Transverse colon (tissue), 4 donors: ENCODE results near the gene NCK2. TPM values are rescaled to one million over a fixed set of nuclear protein-coding genes. Genes with fewer than 3 reads are reported as not detected.

Source experiments
- DNase-seq: peaks from one replicate; pipeline ENCODE4 v3.0.0-alpha.2; 2019
- H3K27ac ChIP-seq, 4 donors: fragments of 200-600 bp; sonication (generic); 2 replicates each; pipeline ENCODE4 v1.5.1; 2016 to 2018; ENCODE audit warnings: inconsistent platforms in 4 of 4
- H3K27me3 ChIP-seq: fragments of 200-600 bp; sonication (generic); 2 replicates; pipeline ENCODE4 v1.5.1; 2017; ENCODE audit warnings: inconsistent platforms
- H3K36me3 ChIP-seq, 4 donors: fragments of 200-600 bp; sonication (generic); 2 replicates each; pipeline ENCODE4 v1.5.1; 2017 to 2019; ENCODE audit warnings: inconsistent platforms in 4 of 4
- H3K4me1 ChIP-seq, 4 donors: fragments of 200-600 bp; sonication (generic); 2 replicates each; pipeline ENCODE4 v1.5.1; 2017 to 2020; ENCODE audit warnings: inconsistent platforms in 4 of 4
- H3K4me3 ChIP-seq, 4 donors: fragments of 200-600 bp; sonication (generic); 1 replicate in 1 of 4; 2 replicates in 3 of 4; pipeline versions ENCODE4 v1.5.1 to v1.6.1; 2017 to 2019; ENCODE audit warnings: inconsistent platforms in 4 of 4
- H3K9me3 ChIP-seq, 2 donors: fragments of 200-600 bp; sonication (generic); 2 replicates each; pipeline ENCODE4 v1.5.1; 2017 to 2019; ENCODE audit warnings: inconsistent platforms in 2 of 2
- EP300 ChIP-seq: sonication (generic); formaldehyde crosslinking; IDR thresholded peaks from one replicate; pipeline ENCODE4 v1.6.1; 2017; ENCODE audit warnings: antibody characterized with exemption, low read depth
- POLR2A ChIP-seq: fragments of 450-650 bp; IDR thresholded peaks from one replicate; pipeline ENCODE4 v1.6.1; 2016; ENCODE audit warnings: antibody characterized with exemption, mild to moderate bottlenecking, moderate library complexity
- POLR2AphosphoS5 ChIP-seq, 3 donors: sonication (generic); formaldehyde crosslinking; IDR thresholded peaks; one replicate each; pipeline ENCODE4 v1.6.1; 2016; ENCODE audit warnings: antibody characterized with exemption in 3 of 3
- whole genome bisulfite sequencing, 2 donors: methylation state at CpG; one replicate each; pipeline ENCODE4 v1.1.5; 2018; ENCODE audit warnings: low coverage in 1 of 2; 5-methylcytosine and 5-hydroxymethylcytosine counted together
- in situ Hi-C, 4 donors: fragments of 200-750 bp; cut with MboI; loops; one replicate each; pipeline versions ENCODE4 v1.15.0 to v1.15.1; 2017; ENCODE audit warnings: low sequenced_read_pairs in 3 of 4, low pct_ligation_motif_present in 1 of 4, low pct_unique_long_range_greater_than_20kb in 1 of 4
- intact Hi-C: fragments of 100-400 bp; cut with DNase I; formaldehyde crosslinking; loops from one replicate; pipeline ENCODE4 v1.15.1; 2023; ENCODE audit warnings: low total_unique reads
- total RNA-seq, 4 donors: library from RNA; depleted of rRNA; stranded (reverse); fragments of >200 nt; gene quantifications; one replicate each; pipeline ENCODE4 v1.1.0, GENCODE V29; 2016
- TF ChIP-seq, protein P1 (sequence below), 5 experiments: fragments of 200-600 bp in 3 of 5; fragments of 450-650 bp in 2 of 5; sonication (generic) in 3 of 5; IDR thresholded peaks; 1 replicate in 2 of 5; 2 replicates in 3 of 5; pipeline ENCODE4 v1.5.1; 2016 to 2017; ENCODE audit warnings: antibody characterized with exemption in 5 of 5, inconsistent platforms in 3 of 5, mild to moderate bottlenecking in 2 of 5, moderate library complexity in 1 of 5

Gene NCK2
- total RNA-seq, 4 donors from 2014 or later, result 42.2 to 74.1 (median 59.9) TPM

- in situ Hi-C loops, result no loop called here
- Histone ChIP-seq H3K9me3 (no peaks in the 10 kb centered on the region), H3K4me1 (peaks cover 24 to 59% (median 27%) of the 10 kb centered on the region in 4 donors), H3K4me3 (no peak overlapping the region), H3K36me3 (no peaks in the 10 kb centered on the region), H3K27ac (no peak overlapping the region), H3K27me3 (no peaks in the 10 kb centered on the region)
- no peak for TF ChIP-seq POLR2A
- TF ChIP-seq, protein P1, sequence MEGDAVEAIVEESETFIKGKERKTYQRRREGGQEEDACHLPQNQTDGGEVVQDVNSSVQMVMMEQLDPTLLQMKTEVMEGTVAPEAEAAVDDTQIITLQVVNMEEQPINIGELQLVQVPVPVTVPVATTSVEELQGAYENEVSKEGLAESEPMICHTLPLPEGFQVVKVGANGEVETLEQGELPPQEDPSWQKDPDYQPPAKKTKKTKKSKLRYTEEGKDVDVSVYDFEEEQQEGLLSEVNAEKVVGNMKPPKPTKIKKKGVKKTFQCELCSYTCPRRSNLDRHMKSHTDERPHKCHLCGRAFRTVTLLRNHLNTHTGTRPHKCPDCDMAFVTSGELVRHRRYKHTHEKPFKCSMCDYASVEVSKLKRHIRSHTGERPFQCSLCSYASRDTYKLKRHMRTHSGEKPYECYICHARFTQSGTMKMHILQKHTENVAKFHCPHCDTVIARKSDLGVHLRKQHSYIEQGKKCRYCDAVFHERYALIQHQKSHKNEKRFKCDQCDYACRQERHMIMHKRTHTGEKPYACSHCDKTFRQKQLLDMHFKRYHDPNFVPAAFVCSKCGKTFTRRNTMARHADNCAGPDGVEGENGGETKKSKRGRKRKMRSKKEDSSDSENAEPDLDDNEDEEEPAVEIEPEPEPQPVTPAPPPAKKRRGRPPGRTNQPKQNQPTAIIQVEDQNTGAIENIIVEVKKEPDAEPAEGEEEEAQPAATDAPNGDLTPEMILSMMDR (IDR thresholded peaks at IDR 0.05), result no peak
- TF ChIP-seq POLR2AphosphoS5 (IDR thresholded peaks at IDR 0.05), result no peak
- no peak for TF ChIP-seq EP300
- intact Hi-C loops, result no loop called here
- 87 to 88% methylated on average over 6 to 11 of the region's 11 CpGs for WGBS, 2 donors
- DNase-seq, result no peak
These were observed 42.9 kb downstream of the NCK2 start for GRCh38 chr2:105787376-105788318.

GRCh38 chr2:105788670-105789290 lies 44.1 kb downstream of the NCK2 start:
- H3K4me1 ChIP-seq, result peaks cover 24 to 70% (median 27%) of the 10 kb centered on the region in 4 donors
- in situ Hi-C loops, result no loop called here
- H3K4me3 ChIP-seq, result no peak overlapping the region
- H3K36me3 ChIP-seq, result no peaks in the 10 kb centered on the region
- TF ChIP-seq POLR2A, result no peak
- TF ChIP-seq, protein P1 (IDR thresholded peaks at IDR 0.05), result no peak
- no peak for TF ChIP-seq POLR2AphosphoS5 (IDR thresholded peaks at IDR 0.05)
- TF ChIP-seq EP300, result no peak
- peak overlapping the region in 2 of 4 donors; percentile 62 to 64 for H3K27ac ChIP-seq
- H3K27me3 ChIP-seq, result no peaks in the 10 kb centered on the region
- 75 to 82% methylated on average over 5 to 12 of the region's 12 CpGs for WGBS, 2 donors
- intact Hi-C loops, result no loop called here
- H3K9me3 ChIP-seq, result no peaks in the 10 kb centered on the region
- no peak for DNase-seq

DNA sequence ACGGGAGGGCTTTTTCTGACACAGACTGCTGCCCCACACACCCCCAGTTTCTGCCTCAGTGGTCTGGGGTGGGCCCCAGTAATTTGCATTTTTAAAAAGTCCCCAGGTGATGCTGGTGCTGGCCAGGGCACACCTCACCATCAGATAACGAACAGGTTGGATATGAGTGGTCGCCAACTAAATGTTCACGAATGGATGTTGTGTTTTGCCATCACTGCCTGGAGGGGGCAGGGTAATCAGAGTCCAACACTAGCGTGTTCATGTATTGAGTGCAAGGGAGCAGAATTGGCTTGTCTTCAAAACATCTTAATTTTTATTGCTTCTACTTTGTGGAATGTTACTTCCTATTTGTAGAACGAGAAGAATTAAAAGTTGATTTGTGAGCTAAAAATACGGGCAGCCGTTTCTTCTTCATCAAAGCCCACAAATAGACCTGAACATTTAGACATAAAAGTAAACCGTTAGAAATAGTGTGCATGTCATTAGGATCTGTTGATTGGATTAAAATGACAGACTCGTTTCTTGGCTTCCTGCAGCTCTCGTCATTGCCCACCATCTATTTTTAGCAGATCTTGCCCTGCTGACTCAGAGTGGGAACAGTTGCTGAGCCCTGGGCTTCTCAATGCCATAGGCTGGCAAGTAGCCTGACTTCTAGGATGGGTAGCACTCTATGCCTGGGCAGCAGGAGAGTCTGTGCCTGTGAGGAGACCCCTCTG lies 45.2 kb downstream of the NCK2 start:
- Histone ChIP-seq H3K27me3 (no peaks in the 10 kb centered on the region), H3K27ac (peak overlapping the region; percentile 47 to 66 (median 63)), H3K36me3 (no peaks in the 10 kb centered on the region), H3K4me1 (peaks cover 24 to 76% (median 31%) of the 10 kb centered on the region in 4 donors), H3K4me3 (no peak overlapping the region), H3K9me3 (no peaks in the 10 kb centered on the region)
- intact Hi-C loops (no loop called here), in situ Hi-C loops (no loop called here)
- 36 to 41% methylated on average over 6 to 11 of the region's 11 CpGs for WGBS, 2 donors
- no peak for TF ChIP-seq EP300
- TF ChIP-seq, protein P1 (IDR thresholded peaks at IDR 0.05), result no peak
- TF ChIP-seq POLR2AphosphoS5 (IDR thresholded peaks at IDR 0.05), result no peak
- no peak for TF ChIP-seq POLR2A
- peak; percentile 36 for DNase-seq
